ENCODE data around the gene CXCR4.

Gene CXCR4

DNA sequence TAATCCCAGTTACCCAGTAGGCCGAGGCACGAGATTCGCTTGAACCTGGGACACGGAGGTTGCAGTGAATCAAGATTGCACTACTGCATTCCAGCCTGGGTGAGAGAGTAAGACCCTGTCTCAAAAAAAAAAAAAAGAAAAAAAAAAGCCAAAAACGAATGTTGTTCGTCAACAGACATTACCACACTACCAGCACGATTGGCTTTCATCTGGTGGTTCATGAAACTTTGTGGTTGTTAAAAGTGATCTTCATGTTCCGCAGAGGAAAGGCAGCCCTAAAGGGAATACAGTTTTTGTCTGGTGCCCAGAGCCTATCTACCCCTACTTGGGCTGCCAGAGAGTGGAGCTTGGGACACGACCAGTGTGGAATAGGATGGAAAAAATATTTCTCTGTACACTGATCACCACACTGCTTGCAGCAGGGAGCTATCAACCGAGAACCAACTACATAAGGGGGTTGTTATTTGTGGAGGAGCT lies 13.6 kb upstream of the CXCR4 start:
- DNase-seq: no peak

DNA sequence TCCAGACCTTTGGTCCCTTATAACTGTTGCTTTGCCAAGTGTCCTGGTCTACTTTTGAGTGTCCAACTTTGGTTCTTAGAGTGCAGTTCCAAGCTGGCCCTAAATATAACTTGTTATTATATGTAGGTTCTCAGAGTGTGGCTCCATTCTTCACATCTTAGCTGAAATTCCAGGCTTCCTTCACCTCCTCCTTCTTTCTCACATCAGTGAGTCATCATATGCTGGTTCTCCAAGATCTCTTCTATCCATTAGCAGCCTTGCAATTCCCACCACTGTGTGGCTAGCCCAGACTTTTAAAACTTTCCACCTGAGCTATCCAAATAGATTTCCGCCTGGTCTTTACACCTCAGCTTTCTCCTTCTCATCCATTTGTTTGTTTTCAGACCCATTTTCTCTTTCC lies 12.6 kb upstream of the CXCR4 start:
- DNase-seq: peak in 1 of 3 donors; percentile 38

DNA sequence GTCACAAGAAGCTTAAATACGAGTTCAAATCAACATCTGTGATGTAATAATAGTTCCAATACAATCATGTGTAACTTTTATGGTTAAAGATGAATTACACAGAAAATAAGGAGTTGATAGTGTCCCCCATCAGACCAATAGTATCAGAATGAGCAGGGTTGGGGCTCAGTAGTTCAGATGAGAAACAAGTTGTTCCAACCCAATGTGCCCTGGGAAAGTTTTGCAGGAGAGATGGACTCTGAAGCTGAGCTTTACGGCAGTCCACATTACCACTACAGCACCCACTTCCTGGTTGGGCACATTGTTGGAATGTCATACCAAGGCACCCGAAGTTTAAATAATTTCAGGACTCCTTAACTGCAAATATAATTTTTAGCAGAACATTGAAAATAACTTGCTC lies 12.1 kb upstream of the CXCR4 start:
- DNase-seq: no peak

DNA sequence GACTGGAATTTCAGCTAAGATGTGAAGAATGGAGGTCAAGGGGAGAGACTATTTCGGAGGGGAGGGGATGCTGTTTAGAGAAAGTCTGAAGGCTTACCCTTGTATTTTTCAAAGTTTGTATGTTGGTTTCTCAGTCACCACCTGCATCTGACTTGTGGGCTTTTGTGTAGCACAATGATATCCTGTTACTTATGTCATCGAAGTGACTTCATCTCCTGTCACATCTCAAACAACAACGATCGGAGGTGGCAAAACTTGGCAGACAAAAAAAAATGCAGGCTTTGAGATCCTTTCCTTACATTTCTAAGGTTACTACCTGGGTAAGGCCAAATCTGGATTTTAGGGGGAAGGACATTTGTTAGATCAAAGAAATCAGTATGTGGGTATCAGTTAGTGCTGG lies 11.7 kb upstream of the CXCR4 start:
- peak in 1 of 3 donors; percentile 51 for DNase-seq

DNA sequence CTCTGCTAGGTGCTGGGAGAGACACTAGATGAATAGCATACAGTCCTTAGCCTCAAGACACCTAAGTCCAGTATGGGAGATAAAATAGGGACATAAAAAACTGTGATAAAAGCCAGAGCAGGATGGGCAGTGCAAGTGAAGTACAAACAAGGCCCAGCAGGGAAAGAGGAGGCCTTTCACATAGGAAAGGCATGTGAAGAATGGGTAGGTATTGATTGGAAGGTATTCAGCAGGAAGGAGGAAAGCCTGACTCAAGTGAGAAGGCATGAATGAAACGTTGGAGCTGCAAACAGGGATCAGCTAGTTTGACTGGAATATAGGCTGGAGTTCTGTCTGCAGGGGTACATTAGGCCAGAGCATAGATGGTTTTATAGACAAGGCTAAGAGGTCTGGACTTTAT lies 11.0 kb upstream of the CXCR4 start:
- DNase-seq: no peak

DNA sequence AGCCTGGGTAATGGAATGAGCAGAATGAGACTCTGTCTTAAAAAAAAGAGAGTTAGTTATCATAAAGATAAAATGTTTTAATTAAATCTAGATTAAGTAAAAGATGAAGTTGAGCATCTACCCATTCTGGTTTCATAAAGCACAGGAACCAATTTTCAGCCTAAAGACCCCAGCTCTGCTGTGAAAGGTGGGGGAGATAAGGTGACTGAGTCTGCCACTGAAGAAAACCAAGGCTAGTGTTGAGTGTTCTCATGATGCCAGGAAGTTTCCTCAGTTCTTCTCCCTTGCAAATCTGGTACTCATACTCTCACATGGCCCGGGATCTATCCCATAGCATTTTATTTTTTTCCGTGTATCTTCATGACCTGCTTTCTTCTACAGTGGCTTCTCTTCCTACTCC lies 10.4 kb upstream of the CXCR4 start:
- no peak for DNase-seq

DNA sequence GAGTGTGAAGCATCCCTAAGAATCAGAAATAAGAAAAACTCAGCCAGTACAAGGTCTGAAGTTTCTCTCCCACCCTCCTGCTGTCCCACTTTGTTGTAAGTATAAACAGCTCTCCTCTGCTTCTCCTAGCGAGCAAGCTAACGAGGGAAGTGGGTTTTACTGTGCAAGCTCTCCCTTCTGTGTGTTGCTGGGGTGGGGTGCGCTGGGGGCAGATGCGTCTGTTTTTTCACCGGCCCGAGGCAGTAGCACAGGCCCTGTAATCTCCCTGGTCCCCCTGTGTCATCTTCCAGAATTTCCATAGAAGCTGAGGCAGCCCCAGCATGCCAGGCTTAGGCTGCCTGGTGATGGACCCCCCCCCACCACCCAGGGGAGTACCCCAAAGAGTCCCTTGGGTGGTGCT lies 9.4 kb upstream of the CXCR4 start:
- no peak for DNase-seq

DNA sequence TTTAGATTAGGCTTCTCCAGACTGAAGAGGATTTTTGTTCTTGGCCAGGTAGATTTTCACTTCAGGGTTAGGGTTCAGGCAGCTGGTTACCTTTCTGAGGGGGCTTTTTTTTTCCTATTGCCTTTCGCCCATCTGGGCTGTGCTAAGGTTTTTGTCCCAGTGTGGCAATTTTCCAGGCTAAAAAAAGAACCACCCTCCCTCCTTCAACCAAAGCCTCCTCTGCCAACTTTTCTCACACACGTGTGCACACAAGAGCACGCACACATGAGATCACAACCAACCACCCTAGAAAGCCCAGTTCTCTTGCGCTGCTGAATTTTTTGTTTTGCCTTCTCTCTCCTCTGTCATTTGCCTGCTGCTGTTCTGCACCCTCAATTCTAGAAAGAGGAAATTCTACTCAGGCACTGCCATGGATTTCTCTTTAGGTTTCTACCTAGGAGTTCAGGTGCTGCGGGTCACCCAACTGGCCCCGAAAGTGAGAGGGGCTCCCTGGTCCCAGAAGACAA lies 8.5 kb upstream of the CXCR4 start:
- no peak for DNase-seq

DNA sequence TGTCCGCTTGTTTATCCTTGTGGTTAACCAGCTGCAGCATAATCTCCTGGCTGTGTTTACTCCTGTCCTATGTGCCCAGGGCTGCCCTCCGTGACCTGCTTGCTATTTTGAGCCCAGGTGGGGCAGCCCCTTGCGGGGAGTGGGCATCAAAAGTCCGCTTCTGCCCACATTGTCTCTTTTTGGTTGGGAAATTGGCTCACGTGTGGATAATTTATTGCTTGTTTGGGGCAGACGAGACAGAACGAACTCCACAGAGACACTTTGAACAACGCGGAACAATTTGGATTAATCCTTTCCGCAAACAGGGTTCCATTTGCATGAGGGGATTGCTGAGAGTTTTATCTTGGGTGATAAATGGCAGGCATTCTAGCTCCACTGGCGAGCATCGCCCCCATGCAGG lies 8.1 kb upstream of the CXCR4 start:
- no peak for DNase-seq

DNA sequence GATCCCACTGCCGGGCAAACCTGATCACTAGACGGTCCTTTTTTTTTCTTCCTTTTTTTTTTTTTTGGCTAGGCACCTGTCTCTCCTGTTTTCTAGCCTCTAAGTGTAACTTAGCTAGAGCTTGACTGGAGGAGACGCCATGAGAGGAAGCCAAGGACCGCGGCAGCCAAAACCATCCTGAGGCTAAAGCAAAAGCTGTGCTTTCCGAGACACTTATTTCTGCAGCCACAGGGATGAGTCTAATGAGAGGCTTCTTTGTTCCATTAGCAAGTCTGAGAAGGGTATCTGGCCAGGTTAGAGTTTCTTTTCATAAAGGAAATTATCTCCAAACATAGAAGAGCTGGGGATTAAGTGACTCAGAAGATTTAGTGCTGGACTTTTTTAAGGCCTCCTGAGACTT lies 7.3 kb upstream of the CXCR4 start:
- no peak for DNase-seq

DNA sequence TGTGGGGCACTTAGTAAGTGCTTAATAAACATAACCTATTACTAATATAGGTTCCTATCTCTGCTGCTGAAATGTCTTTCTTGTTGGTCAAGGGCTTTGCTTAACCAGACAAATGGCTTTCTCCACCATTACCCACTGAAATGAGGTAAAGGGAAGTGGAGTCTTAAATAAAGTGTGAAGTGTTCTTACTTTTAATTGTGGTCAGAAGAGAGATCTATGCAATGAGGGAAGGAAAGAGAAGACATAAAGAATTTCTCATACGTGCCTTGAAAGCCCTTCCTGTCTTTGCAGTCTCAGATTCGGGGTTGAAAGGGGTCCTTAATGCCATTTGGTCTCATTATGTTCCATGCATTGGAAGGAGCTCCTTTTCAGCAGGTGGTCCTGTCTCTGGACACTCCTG lies 6.9 kb upstream of the CXCR4 start:
- no peak for DNase-seq

DNA sequence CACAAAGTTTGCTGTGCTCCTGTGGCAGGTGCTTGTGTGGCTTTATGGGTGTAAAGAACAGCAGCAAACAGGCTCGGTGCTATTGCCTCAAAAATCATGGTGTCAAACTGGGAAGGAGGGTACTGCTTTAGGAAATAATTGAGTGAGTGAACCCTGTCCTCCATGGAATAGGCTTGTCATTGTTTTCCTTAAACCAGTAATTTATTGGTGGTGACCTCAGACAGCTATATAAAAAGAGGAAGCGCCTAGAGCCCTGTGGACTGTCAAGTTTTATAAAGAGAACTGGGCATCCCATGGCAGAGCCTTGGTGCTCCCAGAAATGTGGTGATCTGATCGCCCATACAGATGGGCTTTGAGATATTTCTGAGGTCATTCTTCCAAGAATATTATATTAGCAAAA lies 4.7 kb upstream of the CXCR4 start:
- DNase-seq: peak; percentile 59 to 77 (median 74)

DNA sequence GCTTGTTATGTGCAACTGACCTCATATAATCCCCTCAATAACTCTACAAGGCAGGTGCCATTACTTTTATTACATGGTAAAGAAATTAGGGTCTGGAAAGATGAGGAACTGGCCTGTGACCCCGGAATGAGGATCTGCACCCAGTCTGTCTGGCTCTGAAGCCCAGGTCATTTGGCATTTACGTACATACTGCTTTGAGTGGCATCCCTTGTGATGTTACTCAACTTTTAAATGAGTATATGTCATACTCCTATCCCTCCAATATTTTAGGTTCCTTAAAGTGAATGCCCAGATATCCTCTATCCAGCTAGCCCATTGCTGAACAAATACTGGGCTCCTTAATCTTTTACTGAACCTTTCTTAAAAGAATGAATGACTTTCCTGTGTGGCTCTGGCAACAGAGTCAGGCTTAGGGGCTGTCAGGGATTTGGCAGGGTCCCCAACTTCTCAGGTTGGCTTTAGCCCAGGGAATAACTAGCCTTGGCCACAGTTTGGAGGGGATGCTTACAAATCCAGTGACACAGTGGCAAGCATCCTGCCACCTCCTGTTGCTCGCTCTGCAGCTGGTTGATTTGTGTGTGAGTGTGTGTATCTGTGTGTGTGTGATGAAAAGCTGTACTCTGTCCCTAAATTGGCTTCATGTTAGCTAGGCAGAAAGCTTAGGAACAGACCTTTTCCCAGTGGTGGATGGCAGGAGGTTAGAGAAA lies 3.4 kb upstream of the CXCR4 start:
- no peak for DNase-seq

DNA sequence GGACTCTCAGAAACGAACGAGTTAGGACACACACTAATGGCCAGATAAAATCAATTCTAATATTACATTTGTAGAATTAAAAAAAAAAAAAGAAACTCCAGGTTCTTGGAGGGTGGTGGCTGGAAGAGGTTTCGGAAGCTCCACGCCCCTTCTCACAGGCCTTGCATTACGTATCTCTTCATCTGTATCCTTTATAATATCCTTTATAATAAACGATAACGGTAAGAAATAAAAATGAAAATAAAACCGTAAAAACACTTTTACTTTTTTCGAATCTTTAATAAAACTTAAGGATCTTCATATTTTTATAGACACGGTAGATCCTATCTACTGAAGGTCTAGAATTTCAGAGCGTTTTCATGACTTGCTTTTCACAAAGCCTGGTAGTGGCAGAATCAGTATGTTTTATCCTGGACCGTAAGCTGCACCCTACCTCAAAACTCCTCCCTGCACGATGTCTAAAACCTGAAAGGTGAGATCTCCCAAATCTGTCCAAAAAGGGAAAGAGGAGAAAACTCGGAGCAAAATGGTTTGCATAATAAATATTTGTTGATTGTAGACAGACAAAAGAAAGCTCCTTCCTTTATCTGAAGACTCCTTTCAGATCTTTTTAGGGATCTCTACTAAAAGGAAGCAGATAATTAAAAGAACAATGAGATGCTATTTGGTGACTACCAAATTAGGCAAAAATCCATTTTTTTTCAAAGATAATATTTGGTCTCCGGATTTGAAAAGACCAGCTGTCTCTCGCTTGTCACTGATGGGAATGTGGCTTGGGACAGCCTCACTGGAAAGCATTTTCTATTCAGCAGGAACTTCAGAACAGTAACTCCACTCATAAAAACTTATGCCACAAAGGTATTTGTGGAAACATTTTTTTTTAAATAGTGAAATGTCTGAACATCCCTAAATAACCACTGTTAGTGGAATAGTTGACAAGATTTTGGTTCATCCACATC lies 2.0 kb upstream of the CXCR4 start:
- DNase-seq: no peak

DNA sequence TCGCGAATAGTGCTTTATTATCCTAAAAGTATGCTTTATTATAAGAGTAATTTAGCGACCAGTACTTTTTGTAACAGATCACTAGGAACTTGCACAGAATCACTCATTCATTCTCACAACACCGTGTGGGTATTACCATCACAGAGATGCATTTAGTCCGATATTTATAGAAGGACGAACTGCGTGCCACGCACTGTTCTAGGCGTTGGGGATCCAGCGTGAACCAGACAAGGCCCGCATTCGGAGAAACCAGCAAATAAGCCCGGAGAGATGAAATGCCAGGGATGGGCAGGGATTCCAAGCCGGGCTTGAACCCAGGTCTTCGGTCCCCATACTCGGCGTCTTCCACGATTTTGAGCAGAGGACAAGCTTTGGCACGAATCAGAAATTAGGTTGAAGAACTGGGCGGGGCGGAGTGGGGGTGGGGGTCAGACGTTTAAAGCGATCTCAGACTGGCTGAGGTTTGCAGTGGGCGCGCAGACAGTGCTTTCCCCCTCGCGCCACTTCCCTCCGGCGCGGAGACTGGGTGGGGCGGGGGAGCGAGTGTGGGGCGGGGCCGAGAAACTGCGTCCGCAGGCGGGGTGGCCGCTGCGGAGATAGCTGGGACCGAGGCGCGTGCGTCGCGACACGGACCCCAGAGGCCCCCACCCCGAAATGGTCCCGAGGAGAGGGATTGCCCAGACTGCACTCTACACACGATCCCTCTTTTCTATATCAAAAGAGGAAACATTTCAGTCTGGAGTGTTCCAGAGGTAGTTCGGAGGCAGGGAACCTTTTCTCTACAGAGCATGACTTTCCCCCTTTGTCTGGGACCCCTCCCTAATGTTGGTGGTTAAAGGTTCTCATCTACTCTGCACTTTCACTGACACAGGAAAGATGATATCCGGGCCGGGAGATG lies 1.1 kb upstream of the CXCR4 start:
- DNase-seq: peak; percentile 78 to 90 (median 83)

DNA sequence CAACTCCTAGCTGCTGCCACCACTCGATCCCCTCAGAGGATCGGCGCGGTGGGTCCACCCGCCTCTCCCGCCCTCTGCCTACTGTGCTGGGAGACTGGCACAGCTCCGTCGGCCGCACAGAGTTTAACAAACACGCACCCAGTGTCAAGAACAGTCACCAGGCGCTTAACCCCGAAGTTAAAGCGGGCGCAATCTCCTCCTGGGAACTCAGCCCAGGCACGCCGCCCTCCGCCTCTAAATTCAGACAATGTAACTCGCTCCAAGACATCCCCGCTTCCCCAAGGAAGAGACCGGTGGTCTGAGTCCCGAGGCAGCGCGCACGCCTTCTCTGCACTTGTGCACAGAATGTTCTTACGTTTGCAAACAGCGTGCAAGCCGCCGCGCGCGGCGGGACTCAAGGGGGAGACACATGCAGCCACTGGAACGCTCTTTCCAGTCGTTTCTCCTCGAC lies 533 bp downstream of the CXCR4 start:
- peak; percentile 61 to 83 (median 69) for DNase-seq

DNA sequence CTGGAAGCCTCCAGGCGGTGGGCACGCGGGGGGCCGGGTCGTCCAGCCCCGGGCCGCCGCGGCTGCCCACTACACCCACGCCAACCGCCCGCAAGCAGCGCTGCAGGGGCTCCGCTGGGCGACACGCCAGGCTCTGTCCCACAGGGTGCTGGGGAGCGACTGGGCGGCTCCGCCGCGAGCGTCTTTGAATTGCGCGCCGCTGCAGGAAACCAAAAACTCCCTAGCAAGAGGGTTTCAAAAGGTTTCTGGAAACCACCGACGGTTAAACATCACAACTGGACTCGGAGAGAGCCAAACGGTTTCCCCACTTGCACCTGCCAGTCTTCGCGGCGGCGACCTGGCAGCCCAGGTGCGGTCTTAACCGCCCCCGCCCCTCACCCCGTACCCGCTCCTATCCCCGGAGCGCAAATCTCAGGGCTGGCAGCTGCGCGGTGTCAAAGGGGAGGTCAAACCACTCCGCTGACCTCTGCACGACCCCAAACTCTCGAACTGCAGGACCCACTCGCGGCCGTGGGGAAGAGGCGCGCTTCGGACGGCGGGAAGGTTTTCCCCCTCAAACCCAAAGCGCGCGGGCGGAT lies 1.0 kb downstream of the CXCR4 start:
- peak; percentile 82 to 87 (median 87) for DNase-seq

DNA sequence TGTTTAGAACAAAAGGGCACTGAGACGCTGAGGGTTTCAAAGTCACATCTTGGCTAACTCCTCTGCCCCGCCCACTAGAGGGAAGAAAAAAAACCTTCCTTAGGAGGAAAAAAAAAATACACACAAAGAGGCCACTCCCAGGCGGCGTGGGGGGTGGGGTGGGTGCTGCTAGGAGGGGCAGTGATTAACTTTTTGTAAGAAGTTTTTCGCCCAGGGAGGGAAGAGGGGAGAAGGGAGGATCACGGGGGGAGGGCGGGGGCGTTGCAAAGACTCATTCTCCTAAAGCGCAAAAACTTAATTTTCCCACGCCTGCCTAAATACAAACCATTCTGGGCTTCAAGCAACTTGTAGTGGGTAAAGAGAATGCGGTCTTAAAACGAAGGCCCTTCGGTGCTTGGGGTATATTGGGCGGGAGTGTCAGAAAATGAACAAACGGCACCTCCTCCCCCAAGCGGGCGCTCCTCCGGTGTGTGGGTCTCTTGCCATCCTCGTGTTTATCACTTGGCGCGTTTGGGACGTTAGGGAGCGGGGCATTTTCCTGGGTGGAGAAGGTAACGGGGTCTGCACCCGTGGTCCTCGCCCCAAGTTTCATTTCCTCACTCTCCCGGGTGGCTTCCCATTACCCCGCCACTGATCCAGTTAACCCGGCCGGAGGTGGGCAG lies 1.7 kb downstream of the CXCR4 start:
- peak; percentile 80 to 89 (median 84) for DNase-seq

DNA sequence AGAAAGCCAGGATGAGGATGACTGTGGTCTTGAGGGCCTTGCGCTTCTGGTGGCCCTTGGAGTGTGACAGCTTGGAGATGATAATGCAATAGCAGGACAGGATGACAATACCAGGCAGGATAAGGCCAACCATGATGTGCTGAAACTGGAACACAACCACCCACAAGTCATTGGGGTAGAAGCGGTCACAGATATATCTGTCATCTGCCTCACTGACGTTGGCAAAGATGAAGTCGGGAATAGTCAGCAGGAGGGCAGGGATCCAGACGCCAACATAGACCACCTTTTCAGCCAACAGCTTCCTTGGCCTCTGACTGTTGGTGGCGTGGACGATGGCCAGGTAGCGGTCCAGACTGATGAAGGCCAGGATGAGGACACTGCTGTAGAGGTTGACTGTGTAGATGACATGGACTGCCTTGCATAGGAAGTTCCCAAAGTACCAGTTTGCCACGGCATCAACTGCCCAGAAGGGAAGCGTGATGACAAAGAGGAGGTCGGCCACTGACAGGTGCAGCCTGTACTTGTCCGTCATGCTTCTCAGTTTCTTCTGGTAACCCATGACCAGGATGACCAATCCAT lies 2.7 kb downstream of the CXCR4 start:
- peak; percentile 37 to 68 (median 50) for DNase-seq

DNA sequence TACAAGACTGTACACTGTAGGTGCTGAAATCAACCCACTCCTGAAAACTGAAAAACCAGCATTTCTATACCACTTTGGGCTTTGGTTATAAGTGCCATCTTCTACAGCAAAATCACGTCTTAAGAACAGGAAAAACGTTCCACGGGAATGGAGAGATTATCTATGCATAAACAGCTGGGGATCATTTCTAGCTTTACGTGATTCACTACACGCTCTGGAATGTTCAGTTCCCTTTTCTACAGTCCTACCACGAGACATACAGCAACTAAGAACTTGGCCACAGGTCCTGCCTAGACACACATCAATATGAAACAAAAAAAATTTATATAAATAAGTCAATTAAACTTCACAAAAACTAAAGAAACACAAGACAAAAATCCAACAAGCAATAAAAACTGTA lies 3.6 kb downstream of the CXCR4 start:
- DNase-seq: peak; percentile 68 to 80 (median 80)

Measured in suppressor macrophage treated with lipopolysaccharide for 1 hour (primary cell).